Left colon (tissue), 2 donors: ENCODE results near the gene KRTAP1-4. TPM values are rescaled to one million over a fixed set of nuclear protein-coding genes. Genes with fewer than 3 reads are reported as not detected.
"Not testable (repeated sequence)": the region's sequence is repeated elsewhere in the genome, so short reads cannot be mapped to it uniquely, and the experiment has no call there.

Experiments
- ATAC-seq: fragments of 200-7000 bp; cut with Tn5 transposase; one replicate; pipeline ENCODE4 v1.9.1; 2020; ENCODE audit warnings: mild to moderate bottlenecking, moderate library complexity
- DNase-seq, 2 donors: peaks; one replicate each; pipeline ENCODE4 v3.0.0-alpha.2; 2020
- intact Hi-C, 2 donors: fragments of 100-400 bp; cut with DNase I in 1 of 2; cut with micrococcal nuclease in 1 of 2; formaldehyde crosslinking; loops; one replicate each; pipeline versions ENCODE4 v1.11.2 to v1.14.0; 2022; cut with DNase I, micrococcal nuclease
- total RNA-seq, 2 donors: library from RNA; stranded (reverse); fragmentation: NEBNext Ultra II Directional; extraction: Animal tissue kit (Norgen Biotek cat#: 25700); gene quantifications; one replicate each; pipeline ENCODE4 v1.2.1, GENCODE V29; 2021
- donor health status: DM: no; HTN: no; CAD: no.
- donor health status: DM: yes; HTN: yes; CAD: no.

Gene KRTAP1-4
- total RNA-seq, 2 donors from 2014 or later, result not detected

DNA sequence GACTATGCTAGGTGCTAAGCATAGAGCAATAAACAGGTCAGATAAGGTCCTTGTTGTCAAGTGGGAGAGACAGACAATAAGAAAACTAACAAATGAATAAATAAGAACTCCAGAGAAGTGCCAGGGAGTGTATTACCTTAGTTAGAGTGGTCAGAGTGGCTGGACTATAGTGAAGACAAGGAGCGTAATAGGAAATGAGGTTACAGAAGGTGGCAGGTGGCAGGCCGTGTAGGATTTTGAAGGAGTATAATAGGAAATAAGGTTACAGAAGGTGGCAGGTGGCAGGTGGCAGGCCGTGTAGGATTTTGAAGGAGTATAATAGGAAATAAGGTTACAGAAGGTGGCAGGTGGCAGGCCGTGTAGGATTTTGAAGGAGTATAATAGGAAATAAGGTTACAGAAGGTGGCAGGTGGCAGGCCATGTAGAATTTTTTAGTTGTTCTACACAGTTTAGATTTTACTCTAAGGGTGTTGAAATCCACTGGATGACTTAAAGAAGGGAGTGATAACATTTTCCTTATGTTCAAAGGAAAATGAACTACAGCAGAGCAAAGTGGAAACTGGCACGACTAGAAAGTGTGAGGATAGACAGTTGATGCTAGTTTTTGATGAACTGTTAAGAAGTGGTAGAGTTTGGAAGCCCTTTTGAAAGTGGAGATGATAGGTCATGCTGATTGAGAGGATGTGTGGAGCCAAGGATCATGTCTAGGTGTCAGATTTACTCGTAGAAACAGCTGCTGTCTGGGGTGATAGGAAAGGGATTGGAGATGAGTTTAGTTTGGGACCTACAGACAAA is 17.5 kb downstream of the KRTAP1-4 start:
- DNase-seq, result no peak
- intact Hi-C loops, result no loop called here
- ATAC-seq, result no peak

DNA sequence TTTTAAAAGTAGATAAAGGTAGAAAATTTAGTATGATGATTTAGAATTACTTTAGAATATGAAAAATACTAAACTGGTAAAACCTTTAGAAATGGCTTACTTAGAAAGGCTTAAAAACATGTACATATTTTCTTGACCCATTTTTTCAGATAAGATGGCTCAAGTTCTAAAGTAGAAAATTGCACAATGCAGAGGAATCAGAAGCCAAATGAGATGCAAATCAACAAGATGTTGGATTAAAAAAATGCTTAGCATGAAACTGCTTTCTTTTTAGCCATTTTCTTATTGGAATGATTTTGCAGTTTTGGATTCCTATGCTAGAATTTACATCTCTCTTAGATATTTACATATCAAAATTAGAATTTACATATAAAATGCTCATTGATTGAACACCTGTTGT is 19.6 kb downstream of the KRTAP1-4 start:
- intact Hi-C loops, result no loop called here

DNA sequence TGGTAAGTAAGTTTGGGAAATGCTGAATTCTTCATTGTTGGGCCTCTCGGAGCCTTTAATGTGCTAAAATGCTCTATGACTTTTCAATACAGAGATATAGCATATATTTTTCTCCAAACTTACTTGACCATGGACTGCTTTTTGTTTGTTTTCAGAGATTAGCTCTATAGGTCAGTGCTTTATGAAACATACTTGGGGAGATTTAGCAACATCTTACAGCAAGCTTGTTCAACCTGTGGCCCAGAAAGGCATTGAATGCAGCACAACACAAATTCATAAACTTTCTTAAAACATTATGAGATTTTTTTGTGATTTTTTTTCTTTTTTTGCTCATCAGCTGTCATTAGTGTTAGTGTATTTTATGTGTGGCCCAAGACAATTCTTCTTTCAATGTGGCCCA is 20.1 kb downstream of the KRTAP1-4 start:
- ATAC-seq (no peak), DNase-seq (no peak)
- intact Hi-C loops, result no loop called here

More for the DNA sequence above, 19.6 kb downstream of the KRTAP1-4 start:
- ATAC-seq, result no peak
- DNase-seq, result no peak

DNA sequence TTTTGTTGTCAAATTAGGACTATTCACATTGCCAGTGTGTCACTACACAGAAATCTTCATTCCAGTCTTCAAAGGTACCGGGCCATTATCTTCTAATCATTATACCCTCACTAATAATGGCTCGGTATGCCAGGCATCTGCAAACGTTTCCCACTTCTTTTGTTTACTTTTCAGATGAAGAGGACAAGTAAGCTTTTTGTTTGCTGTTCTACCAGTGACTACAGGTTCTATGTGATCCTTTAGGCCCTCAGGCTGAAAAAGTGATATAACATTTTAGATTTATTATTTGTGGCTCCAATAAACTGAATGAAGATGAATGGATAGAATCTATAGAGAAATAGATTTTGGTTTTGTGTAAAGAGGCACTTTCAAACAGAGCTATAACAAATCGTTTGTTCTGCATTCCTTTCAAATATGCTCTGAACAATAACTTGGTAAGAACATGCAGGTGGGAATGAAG is 20.7 kb downstream of the KRTAP1-4 start:
- ATAC-seq, result no peak
- DNase-seq, result no peak
- intact Hi-C loops, result no loop called here

DNA sequence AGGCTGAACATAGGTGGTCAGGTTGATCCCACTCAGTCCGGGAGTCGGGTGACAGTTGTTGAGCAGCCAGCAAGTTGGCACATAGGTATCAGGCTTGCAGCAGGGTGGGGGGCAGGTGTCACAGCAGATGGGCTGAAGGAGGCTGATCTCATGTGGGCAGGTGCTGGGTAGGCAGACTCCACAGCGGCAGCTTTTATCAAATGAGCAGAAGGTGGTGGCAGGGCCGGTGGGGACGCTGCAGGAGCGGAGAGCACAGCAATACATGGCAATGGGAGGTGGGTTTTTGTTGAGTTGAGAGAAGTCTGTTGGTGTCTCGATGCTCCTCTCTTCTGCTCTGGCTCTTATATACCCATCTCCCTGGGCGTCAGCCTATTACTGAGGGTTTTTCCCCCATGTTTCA is 21.2 kb downstream of the KRTAP1-4 start, which contains the start of gene KRTAP3-1:
TSS of gene KRTAP3-1 (minus strand) at position 318 of the 400 bp plus-strand sequence. CDS start at position 264, 54 bp downstream.
- no peak for ATAC-seq
- DNase-seq, result no peak
- intact Hi-C loops, result no loop called here

DNA sequence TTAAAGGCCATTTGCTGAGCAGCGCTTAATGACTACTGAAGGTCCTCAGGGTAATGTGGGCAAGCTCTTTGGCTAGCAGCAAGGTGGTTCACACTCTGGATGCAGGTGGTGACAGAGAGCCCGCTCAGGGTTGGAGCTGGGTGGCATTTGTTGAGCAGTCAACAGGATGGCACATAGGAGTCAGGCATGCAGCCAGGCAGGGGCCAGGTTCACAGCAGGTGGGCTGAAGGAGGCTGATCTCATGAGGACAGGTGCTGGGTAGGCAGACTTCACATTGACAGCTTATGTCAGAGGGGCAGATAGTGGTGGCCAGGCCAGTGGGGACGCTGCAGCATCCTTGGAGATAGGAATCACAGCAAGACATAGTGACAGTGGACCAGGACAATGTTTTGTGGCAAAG is 25.6 kb downstream of the KRTAP1-4 start:
- DNase-seq (no peak), ATAC-seq (no peak)
- intact Hi-C loops, result no loop called here

DNA sequence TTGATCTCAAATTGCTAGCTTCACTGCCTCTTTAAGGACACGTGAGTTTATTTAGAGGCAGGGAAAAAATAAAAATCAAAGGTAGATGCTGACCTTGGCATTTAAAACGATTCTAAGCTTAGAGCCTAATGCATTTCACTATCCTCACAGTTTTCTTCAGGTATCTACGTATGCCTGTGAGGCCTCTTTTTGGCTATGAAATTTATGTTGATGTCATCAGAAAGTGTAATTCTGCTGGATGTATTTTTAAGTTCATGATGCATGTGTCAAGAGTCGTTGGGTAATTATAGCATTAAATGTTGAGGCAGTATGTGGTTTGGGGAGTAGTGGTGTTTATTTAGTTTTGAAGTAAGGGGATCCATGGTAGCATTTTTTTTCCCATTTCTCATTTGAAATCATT is 26.1 kb downstream of the KRTAP1-4 start:
- intact Hi-C loops, result no loop called here
- no peak for ATAC-seq
- DNase-seq, result no peak

DNA sequence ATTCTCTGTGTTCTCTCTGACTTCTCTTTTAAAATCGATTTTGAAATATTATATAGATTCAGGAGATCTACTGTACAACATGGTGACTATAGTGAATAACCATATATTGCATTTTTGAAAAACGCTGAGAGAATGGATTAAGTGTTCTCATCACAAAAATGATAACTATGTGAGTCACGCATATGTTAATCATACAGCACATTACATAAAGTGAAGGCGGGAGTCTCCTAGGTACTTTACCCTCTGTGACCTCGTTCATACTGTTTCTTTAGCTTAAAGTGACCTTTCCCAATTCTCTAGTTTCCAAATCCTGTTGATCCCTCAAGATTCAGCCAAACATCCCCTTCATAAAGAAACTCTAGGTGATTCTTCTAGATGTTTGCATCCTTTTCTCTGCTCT is 27.2 kb downstream of the KRTAP1-4 start:
- DNase-seq, result no peak
- intact Hi-C loops, result no loop called here
- ATAC-seq, result no peak

DNA sequence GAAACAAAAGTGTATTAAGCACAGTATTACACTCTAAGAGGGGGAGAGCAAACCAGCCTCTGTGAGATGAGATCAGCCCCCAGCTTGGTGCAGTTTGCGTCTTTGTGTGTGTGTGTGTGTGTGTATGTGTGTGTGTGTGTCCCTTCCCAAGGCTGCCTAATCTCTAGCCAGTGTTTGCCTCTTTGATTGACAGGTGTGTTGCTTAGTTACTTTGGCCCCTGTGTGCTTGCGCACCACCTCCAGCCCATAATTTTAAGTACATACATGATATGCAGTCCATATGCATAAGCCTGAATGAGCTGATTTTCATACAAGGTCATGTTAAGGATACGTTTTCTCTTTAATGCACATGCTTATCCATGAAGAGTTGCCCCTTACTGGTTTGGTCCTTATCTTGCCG is 28.2 kb downstream of the KRTAP1-4 start:
- DNase-seq, result no peak
- no peak for ATAC-seq
- intact Hi-C loops, result no loop called here

DNA sequence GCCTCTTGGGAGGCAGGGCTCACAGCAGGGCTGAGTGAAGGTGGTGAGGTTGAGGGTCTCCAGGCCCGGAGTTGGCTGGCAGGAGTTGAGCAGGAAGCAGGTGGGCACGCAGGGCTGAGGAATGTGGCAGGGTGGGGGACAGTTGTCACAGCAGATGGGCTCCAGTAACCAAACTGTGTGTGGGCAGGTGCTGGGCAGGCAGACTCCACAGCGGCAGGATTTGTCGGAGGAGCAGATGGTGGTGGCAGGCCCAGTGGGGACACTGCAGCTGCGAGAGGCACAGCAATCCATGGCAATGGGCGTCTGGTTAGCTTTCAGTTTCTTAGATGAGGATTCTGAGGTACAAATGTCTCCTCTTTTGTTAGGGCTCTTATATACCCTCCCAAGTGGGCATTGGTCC is 30.4 kb downstream of the KRTAP1-4 start, which contains the start of gene KRTAP3-2:
TSS of gene KRTAP3-2 (minus strand) at position 344 of the 400 bp plus-strand sequence. CDS start at position 291, 53 bp downstream.
- intact Hi-C loops, ATAC-seq, DNase-seq: not testable (repeated sequence)

DNA sequence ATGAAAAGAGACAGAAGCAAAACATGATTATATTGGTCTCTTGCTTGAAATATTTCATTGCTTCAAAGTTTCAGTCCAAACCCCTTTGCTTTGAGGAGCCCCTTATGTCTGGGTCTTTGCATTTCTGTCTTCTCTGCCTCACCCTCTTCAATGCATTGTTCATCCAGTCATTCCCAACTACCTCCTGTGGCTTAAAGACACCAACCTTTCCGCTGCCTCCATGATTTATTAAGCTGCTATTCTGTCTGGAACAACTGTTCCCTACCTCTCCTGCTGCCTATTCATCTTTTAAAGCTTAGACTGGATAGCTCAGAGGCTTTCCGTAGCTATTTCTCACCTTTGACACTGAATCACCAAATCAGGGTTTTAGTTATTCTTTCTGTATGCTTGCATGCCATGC is 32.6 kb downstream of the KRTAP1-4 start:
- DNase-seq (no peak), ATAC-seq (no peak)
- intact Hi-C loops, result no loop called here

DNA sequence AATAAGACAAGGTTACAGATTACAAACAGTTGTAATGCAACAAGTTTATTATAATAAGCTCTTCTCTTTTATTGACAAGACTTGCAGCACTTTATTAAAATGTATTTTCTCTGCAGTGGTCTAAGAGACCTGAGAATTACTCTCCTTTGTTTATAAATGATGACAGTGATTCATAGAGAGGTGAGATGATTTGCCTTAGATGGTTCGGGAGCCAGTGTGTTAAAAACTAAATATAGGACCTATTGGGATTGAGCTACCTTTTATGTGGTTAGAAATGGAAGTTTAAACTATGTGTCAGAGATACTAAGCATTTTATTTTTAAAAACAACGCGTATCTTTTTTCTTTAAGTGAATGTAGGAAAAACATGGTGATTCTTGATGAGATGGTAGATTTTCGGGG is 33.2 kb downstream of the KRTAP1-4 start:
- intact Hi-C loops, result no loop called here
- no peak for ATAC-seq
- no peak for DNase-seq

DNA sequence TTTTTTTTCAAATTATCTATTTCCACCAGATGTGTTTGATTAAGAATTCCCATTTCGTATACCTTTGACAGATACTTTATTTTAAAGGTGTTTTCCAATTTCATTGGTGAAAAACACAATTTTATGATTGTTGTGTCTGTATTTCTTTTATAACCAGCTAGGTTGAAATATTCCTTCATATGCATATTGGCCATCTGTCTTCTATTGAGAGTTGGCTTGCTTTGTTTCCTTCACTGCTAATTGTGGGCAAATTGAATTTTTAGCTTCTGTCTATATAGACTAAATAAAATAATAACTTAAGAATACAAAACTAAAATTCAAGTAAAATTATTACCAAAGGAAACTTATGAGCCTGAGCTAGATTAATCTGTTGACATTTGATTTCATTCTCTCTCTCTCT is 34.9 kb downstream of the KRTAP1-4 start:
- no peak for DNase-seq
- intact Hi-C loops, result no loop called here
- ATAC-seq, result no peak

DNA sequence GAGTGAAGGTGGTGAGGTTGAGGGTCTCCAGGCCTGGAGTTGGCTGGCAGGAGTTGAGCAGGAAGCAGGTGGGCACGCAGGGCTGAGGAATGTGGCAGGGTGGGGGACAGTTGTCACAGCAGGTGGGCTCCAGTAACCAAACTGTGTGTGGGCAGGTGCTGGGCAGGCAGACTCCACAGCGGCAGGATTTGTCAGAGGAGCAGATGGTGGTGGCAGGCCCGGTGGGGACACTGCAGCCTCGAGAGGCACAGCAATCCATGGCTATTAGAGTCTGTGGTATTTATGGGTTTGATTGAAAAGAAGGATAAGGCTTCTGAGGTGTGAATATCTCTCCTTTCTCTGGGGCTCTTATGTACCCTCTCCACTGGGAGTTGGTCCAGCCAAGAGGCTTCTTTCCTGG is 36.2 kb downstream of the KRTAP1-4 start, which contains the start of gene KRTAP3-3:
TSS of gene KRTAP3-3 (minus strand) at position 326 of the 400 bp plus-strand sequence. CDS start at position 259, 67 bp downstream.
- DNase-seq (no peak), ATAC-seq (no peak)
- intact Hi-C loops, result no loop called here

DNA sequence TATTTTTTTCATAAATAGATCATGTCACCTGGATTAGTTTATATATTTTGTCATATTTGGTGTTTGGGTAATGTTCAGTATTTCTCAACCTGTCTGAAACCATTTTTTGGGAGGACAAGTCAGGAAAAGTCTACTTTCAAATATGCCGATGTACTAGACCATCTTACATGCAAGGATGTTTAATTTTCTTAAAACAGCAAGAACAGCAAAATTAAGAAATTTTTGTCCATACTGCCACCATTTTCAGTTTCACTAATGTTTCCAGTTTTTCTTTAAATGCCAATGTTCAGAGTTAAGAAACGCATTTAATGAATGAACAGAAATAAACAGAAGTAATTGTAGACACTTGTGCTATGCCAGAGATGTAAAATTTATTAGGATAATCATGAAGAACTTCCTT is 36.9 kb downstream of the KRTAP1-4 start:
- intact Hi-C loops, result no loop called here
- ATAC-seq, result no peak
- no peak for DNase-seq

DNA sequence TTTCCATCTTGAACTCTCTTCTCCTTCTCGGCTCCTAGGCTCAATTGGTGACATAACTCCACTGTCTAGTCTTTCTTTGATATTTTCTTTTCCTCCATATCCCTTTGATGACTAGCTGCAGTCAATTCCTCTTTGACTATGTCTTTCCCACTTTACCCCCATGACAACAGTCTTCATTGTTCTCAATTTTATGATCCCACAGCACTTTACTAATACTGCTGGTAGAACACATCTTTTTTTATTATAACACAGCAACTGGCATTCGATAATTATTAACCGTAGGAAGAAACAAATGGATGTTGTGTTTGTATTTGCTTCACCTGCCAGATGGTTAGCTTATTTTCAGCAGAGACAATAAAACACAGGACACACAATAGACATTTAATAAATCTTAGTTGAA is 37.3 kb downstream of the KRTAP1-4 start:
- ATAC-seq (peak; percentile 65), DNase-seq (no peak)
- intact Hi-C loops, result no loop called here

DNA sequence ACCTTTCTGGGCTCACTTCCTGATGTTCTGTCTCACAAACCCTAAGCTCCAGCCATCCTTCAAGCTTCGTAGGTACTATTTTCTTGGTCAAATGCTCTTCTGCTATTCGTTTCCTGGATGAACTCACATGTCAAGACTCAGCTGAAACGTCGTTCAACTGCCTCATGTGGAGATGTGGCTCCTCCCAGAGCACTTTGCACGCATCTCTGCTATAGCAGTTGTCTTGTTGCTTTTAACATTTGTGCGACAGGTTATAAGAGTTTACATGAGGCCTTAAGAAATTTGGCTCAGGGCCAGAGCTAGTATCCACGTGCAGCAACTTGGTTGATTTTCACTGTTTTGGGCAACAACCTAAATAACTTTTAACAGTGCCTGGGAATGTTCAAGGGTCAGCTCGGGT is 43.1 kb downstream of the KRTAP1-4 start:
- intact Hi-C loops, result no loop called here
- ATAC-seq (no peak), DNase-seq (no peak)

DNA sequence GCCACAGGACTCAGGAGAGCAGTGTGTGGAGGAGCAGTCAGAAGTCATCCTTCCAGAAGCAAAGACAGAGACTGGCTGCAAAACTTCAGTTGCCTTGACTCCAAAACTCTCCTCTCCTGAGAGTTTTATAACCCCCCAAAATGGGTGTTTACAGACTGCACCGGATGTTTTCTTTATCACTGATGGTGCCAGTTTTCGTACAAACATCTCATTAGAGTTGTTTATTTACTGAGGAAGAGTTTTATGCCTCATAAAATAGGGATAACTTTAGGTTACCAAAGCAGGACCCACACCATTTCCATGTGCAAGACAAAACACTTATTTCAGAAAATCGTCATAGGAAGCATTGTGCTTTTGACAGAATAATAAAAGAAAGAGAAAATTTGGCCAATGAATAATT is 45.8 kb downstream of the KRTAP1-4 start, which contains the start of gene KRT40:
TSS of gene KRT40 (minus strand) at position 101 of the 400 bp plus-strand sequence. CDS start at position 48, 53 bp downstream.
- intact Hi-C loops, result no loop called here
- no peak for ATAC-seq
- DNase-seq, result no peak

DNA sequence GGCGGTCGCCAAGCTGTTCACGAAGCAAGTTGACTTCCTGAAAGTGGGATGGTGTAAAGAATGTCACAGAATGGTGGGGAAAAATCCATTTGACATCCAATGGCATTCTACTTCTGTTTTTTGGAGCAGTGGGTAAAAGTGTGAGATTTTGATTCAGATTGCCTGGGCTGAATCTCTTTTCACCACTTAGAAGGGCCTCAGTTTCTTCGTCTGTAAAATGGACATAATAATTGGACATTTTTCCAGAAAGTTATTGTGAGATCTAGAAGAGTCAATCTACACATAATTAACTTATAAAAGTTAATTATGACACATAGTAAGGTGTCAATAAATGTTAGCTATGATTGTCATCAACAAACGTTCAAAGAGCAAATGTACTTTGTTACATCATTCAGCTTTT is 48.9 kb downstream of the KRTAP1-4 start:
- intact Hi-C loops, result no loop called here
- DNase-seq, result no peak
- ATAC-seq, result no peak

DNA sequence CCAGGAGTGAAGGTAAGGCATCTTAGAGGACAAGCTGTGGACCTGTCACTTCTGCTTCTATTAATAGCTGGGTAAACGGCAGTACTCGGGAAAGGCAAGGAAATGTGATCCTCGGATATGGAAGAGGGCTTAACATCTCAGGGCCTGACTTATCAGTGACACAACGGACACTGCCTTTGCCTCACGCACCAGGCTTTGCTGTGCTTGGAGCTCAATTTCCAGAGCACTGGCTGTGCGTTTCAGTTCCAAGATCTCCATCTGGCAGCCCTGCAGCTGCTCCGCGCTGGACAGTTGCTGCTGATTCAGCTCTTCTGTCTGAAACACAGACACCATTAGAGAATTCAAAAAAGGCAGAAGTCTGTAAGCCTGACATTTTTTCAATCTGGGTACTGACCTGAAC is 49.4 kb downstream of the KRTAP1-4 start:
- intact Hi-C loops, result no loop called here
- ATAC-seq, result no peak
- DNase-seq, result no peak

DNA sequence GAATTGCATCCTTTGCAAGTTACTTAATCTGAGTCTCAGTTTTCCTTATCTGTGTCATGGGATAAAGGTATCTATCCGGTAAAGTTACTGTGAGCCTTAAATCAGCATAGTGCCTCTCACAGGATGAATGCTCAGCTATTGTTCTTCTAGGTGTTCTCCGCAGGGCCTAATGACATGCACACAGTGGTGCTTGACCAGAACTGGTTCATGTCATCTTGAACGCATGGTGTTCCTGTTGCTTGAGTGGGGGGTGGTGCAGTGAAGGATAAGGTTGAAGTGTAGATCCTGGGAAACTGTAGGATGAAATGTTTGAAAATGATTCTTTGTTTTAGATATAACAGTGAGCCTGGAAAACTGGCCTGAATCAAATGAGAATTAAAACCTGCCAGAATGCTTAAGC is 49.9 kb downstream of the KRTAP1-4 start:
- DNase-seq (no peak), ATAC-seq (no peak)
- intact Hi-C loops, result no loop called here
